ENCODE results near the gene CCNL1. TPM values are rescaled to one million over a fixed set of nuclear protein-coding genes. Genes with fewer than 3 reads are reported as not detected.

The CCNL1 gene
- polyA plus RNA-seq, 10 donors: 58.7 to 162 (median 83.1) TPM

DNA sequence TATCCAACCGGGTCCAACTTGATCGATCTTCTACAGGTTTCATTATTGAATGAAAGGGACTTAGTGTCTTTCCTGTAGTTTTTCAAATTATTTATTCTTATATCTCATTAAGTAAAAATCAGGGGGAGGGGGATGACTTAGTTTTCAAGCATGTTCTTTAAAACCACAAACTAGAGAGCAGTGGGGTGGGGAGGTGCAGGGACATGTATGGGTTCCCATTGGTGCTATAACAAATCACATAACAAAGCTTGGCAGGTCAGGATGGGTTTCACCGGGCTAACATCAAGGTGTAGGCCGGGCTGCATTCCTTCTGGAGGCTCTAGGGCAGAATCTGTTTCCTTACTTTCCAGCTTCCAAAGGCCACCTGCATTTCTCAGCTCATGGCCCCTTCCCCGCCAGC, 32.7 kb downstream of the CCNL1 start:
- no peak for DNase-seq

DNA sequence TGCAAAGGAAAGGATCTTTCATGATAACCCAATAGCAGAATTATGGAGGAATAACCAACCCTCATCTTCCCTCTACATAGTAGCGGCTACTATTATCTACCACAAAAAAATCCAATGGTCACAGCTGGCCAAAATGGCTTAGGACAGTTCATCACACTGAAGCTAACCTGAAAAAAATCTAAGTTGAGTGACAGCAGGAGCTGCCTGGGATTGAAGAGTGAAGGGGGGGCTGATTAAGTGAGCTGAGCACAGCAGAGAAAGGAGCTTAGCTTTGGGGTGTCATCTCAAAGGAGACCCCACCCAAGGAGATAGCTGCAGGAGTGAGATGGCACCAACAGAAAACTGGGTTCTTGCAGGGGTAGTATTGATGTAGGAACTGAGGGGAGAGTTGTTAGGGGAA, 33.6 kb downstream of the CCNL1 start:
- DNase-seq: no peak

DNA sequence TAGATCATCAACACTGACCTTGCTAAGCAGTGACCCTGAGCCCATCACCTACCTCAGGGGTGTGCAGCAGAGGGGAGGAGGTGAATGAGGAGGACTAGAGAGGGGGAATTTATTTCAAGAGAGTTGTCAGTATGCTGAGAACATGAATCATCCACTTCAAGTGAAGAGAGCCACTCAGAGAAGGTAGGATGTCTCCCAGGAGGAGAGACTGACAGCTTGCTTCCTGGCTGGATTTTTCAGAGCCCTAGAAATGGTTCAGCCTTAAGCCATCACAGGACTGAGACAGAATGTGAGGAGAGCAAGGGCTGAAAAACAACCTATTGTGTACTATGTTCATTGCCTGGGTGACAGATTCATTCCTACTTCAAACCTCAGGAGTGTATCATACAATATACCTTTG, 34.8 kb downstream of the CCNL1 start:
- DNase-seq: no peak

DNA sequence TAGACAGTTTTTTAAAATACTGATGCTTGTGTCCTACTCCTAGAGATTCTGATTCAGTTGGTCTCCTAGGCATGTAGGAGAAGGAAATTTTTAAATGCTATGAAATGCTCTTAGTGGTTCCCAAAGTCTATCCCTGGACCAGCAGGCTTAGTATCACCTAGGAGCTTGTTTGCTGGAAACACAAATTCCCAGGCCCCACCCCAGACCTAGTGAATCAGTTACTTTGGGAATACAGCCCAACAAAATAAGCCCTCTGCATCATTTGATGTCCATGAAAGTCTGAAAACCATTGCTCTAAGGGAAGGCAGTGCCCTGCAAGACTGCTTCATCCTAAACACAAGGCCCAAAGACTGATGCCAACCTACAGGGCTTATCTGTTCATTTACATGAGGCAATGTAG, 36.3 kb downstream of the CCNL1 start:
- DNase-seq: no peak

DNA sequence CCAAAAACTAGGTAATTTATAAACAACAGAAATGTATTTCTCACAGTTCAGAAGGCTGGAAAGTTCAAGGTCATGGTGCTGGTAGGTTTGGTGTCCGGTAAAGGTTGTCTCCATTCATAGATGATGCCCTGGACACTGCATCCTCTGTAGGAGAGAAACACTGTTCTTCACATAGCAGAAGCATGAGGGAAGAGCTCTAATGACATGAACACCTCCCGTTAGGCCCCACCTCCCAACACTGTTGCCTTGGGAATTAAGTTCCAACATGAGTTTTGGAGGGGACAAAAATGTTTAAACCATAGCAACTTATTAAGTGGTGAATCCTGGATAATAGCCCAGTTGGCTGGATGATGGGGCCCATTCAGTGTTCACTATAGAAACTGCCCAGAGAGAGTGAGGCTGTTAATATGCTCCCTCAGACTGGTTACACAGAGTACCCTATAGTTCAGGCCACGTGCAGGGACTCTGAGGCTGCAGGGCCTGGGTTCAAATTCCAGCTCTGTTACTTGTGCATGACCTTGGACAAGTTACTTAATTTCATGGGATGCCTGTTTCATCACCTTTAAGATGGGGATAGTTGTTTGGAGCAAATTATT, 37.0 kb downstream of the CCNL1 start:
- DNase-seq: no peak

DNA sequence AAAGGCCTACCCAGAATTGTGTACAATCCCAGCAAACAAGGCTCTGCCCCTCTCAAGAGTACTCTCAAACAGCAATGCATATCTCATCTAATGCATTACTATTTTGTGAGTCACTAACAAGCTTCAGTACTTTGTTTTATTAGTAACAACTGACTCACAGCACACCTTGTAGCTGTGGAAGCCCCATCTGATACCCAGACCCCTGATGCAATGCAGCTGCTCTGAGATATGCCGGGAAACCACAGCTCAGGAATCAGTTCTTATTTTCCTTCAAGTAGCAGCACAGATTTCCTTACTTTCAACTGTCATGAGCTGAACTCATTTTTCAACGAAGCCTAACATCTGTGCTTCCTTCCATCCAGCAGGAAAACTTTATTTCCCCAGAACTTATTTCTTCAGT, 37.8 kb downstream of the CCNL1 start:
- DNase-seq: peak in 1 of 3 donors; percentile 65

DNA sequence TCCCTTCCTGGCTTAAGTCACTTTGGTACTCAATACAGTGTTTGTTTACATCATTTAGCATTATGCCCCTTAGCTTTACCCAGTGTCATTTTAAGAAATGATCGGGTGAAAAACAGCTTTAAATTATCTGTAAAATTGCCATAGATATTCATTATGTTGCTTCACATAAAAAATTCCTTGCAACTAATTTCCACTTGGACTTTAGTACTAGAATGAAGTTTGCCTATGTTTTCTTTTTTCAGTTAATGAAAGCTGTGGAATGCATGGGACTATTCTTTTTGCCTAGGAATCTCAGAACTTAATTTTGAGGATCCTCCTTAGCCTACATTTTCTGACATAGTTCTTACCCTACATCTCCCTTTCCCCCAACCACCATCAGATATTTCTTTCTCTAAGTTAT, 38.4 kb downstream of the CCNL1 start:
- no peak for DNase-seq

DNA sequence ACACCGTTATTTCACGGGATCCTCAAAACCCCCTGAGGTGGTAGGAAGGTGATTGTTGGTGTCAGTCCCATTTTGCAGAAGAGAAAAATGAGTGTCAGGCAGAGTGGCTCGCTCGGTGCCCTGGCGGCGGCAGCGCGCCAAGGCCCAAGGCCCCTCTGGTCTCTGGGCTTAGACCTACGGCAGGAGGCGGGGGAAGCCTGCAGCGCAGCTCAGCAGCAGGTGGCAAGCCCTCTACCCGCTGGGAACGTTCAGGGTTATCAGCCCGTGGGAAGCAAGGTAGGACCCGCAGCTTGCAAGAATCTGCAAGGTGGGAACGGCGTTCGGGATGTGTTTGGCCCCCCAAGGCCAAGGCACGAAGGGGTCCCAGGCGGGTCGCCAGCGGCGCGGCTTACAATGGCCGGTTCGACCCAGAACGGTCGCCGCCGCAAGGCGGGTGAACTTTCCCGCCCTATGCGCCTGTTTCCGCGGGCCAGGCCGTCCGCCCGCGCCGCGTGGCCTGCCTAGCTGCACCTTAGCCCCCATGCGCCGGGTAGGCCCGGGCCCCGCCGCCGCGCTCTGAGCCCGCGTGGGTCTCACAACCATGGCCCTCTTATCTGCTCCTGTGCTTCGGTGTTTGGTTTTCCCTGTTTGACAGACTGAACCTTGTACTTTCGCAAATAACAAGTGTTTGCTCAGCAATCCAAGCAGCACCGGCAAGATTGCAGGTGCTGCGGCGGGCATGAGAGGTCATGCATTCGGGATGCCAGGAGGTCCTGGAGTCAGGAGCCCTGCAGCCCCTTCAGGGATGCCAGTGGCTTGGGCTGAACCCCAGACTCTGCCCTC, 39.7 kb downstream of the CCNL1 start:
- DNase-seq: no peak

DNA sequence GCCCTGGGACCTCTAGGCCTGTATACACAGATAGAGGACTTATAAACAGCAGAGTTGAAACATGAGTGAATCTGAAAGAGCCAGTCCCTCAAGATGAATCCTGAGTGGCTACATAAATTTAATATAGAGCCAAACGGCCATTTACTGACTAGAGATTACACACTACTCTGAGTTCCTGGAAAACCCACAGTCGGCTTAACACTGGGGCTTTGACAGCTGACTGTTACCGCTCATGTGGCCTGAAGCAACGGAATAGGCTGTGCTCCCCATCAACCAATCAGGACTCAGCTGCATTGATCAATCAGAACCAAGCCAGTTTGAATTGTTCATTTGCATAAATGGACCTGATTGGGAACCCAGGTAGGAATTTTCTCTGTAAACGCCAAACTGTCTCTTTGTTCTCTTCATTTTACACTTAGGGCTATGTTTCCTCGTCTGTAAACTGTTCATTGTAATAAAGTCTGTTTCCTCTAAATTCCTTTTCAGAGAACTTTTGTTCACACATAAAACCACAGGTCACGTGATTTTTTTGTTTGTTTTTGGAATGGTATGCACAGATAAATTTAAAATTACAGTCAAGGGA, 40.5 kb downstream of the CCNL1 start:
- DNase-seq: no peak

DNA sequence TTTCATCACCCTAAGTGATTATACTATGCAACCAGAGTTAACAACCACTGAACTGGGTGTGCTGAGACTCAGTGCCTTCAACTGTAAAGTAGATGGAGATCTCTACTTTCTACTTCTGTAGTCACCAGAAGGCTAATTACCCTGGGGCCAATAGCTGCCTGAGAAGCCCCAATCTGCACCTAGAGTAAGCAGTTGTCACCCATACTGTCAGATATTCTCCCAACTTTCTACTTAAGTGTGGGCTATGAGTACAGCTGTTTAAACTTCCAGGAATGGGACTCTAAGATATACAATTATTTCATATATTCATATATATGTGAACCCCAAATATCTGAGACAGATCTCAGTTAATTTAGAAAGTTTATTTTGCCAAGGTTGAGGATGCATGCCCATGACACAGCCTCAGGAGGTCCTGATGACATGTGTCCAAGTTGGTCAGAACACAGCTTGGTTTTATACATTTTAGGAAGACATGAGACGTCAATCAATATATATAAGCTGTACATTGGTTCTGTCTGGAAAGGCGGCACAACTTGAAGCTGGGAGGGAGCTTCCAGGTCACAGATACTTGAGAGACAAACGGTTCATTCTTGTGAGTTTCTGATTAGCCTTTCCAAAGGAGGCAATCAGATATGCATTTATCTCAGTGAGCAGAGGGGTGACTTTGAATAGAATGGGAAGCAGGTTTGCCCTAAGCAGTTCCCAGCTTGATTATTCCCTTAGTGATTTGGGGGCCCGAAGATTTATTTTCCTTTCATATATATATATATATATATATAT, 41.9 kb downstream of the CCNL1 start:
- no peak for DNase-seq

DNA sequence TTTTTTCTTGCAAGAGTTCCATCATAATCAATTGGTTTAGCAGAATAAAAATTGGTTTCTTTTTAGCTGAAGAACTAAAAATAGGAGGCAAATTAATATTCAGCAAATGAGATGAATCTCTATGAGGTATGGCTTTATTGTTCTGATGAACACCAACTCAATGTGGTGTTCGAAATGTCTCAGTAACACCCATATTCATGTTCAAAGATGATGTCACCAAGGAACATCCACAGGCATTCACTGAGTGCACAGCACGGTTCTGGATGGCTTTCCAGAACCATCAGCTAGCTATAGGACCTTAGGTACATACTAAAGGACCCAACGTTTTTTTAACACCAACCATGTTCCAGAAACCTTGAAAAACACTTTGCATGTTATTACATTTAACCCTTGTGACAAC, 42.7 kb downstream of the CCNL1 start:
- no peak for DNase-seq

DNA sequence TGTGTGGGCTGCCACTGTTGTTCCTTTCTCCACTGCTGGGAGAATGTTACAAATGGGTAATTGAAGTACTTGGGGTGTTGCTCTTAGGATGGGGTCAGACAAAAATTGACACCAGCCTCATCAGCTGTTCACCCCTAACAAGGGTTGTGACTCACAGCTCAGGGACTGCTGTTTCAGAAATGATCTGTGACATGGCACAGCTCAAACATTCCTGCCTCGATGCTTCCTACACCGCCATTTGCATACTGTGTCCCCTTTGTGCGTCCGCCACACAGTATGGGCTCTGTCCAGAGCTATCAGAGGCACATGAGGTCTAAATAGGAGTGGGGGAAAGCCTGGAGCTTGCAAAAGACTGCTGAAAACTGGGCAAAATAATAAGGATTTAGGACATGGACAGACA, 43.9 kb downstream of the CCNL1 start:
- DNase-seq: no peak

DNA sequence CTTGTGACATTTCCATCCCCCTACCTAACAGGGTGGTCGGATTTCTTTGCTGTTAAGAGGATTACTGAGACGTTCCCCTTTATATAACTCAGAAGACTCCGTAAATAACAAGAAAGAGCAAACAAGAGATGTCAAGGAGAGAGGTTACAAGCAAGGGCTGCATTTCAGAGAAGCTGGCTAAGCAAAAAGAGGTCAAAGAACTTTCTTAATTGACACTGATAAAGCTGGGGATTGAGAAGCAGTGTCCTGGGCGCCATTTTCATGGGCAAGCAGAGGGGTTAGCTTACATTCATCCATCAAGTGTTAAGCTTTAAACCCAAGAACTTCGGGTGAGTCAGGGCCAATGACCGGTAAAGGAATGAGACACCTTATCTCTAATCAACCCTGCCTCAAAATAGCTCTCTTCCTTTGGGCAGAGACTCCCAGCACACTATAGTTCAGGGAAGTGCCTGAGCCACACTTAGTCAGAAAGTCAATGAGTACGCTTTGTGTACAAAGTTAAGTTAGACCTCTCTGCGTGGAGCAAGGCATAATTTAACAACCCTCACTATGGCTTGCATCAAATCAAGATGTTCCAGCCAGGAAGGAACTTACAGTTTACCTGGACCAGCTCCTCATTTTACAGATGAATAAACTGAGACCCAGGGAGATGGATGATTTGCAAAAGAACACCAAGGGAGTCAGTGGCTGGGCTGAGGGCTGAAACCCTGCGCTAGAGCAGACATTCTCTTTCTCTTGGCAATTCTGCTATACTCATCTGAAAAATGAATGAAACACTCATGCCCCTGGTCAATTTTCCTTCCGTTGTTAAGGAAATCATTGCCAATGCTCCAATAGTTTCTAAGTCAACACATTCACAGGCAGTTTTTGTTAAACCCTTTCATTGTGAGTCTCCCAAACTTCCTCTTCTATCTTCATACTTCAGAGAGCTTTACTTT, 44.6 kb downstream of the CCNL1 start:
- no peak for DNase-seq

DNA sequence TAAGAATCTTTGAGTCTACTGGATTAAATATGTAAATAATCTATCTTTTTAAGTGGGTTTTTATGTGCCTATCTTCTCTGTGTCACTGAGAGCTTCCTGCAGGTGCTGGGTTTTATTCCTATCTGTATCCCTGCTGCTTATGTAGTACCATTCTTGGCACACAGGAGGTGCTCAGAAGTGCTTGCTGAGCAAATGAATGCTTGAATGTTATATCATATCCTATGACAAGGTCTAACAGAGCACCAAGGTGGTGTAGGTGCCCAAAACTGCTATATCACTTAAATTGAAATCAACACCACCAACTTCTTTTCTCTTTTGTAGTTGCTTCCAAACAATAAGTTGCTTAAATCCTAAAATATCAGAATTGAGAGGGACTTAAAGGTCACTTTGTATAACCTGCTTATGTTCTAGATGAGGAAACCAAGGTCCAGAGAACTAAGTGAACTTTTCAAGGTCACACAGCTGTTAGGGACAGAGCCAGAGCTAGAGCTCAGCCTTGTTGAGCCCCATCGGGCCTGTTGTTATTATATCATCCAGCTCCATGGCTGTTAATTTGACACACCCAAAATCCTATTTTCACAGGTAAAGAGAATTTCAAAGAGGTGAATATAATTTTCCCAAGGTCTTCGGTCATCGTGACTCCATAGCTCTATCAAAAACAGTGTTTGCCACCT, 46.0 kb downstream of the CCNL1 start:
- DNase-seq: no peak

DNA sequence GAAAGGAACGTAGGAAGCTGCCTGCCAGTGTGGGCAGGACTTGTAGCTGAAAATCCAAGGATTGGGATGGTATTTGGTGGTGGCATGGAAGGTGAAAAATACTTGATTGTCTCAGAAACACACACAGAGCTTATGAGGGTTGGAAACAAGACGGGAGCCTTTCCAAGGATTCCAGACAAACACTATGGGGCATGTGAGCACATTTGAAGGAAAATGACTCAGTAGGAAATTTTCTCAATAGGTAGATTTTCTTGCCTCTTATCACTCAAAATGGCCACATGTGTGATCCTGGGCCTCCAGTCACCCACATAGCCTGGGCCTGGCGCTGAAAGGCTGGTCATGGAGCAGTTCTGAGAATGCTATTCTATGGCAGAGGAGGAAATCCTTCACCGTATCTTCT, 47.4 kb downstream of the CCNL1 start:
- no peak for DNase-seq

DNA sequence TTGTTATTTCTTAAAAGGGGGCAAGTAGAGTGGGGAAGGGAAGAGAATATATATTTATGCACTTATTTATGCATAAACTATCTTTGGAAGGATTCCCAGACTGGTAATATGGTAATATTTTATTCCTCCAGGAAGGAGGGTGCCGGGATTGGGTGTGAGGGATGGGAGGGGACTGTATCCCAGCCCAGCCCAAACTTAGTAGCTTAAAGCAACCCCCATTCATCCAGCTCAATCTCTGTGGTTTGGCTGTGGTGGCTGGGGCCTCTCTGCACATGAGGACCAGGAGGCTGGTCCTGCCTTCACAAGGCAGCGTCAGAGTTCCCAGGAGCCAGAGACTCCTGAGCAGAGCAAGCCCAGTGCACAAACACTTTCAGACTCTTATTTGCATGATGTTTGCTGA, 48.4 kb downstream of the CCNL1 start:
- DNase-seq: no peak

DNA sequence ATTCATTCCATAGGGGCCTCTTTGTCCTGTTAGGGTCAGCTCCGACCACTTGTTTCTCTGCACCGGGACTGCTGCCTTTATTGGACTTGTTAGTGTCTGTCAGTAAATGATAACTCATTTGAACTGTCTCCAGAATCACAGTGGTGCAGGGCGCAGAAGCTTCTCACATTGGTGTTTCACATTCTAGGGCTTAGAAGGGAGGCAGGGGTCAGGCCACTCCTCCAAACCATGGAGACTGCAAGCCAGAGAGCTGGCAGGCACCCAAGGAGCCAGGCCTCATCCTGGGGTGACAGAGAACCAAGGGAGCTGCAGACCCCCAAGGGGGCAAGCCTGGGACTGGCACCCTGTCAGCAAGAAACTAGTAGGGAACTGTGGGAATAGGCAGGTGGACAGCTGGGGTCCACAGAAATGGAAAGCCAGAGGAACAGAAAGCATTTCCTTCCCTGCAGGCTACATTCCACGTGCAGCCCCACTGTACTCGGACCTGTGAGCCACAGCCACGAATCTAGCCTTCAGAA, 49.1 kb downstream of the CCNL1 start:
- DNase-seq: no peak

DNA sequence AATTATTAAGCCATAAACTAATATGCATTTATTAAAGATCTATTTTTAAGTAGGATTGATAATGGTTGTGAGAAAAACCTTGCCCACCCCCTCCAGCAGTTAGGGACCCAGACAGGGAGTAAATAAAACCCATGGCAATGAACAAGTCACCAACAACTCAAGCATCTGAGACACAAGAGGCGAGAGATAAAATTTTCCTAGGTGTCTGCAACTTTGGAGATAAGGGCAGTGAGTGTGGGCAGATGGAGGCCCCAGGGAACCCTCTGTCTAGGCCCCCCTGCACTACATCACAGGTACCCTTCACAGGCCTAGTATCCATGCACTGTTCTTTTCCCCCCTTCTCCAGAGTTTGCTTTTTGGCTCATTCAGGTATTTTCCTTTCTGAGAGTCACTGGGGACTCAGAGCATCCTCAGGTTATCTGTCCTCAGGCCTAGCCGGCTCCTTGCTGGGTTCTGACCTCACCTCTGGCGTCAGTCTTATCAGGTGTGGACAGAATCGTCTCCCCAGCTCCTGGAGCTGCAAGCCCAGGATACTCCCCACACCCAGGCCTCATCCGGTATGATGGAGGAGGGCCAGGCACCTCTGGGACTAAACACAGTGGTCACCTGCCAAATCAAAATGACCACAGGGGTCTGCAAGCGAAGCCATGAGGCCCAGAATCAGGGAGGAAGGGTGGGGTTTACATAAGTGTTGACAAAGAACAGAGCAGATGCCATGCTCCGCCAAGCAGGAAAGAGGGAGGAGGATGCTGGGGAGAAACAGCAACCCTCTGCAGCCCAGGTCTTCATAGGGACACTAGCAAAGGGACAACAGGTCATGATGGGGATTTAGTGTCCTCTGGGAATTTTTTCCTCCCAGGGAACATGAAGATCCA, 50.4 kb downstream of the CCNL1 start:
- DNase-seq: no peak

DNA sequence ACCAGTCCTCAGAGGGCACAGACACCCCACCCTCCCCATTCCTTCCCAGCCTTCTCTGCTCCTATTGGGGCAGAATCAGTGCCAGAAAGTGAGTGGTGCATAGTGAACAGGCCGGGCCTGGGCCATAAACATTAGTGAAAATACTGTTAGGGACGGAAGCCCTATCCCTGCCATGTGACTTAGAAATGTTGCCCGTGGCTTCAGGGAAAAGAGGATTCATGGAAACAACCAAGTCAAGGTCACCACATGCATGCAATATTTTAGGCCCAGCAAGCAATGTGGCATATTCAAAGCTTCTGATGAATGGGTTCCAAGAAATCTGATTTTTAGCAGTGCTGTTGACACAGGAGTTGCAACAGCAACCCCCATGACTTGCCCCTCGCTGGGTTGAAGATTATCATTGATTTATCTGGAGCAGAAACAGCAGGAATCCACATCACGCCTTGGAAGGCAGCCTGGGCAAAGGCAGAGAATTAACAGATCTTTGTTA, 52.3 kb downstream of the CCNL1 start:
- DNase-seq: no peak

All from muscle of back (tissue), 11 donors.